Gastroesophageal sphincter (tissue), 3 donors: Measurements from ENCODE around the gene RILPL2.
"Not testable (repeated sequence)": the region's sequence is repeated elsewhere in the genome, so short reads cannot be mapped to it uniquely, and the experiment has no call there.

Experiments used
- EP300 ChIP-seq: sonication (generic); formaldehyde crosslinking; IDR thresholded peaks from one replicate; pipeline ENCODE4 v1.6.1; 2017; ENCODE audit warnings: antibody characterized with exemption, mild to moderate bottlenecking
- POLR2A ChIP-seq, 2 donors: fragments of 450-650 bp; IDR thresholded peaks; one replicate each; pipeline ENCODE4 v1.6.1; 2017; ENCODE audit warnings: antibody characterized with exemption in 2 of 2, mild to moderate bottlenecking in 2 of 2, moderate library complexity in 1 of 2
- TF ChIP-seq, protein P1 (sequence below), 4 experiments: fragments of 200-600 bp in 2 of 4; fragments of 450-650 bp in 2 of 4; sonication (generic) in 1 of 4; IDR thresholded peaks; one replicate each; pipeline ENCODE4 v1.5.1; 2017 to 2019; ENCODE audit warnings: antibody characterized with exemption in 4 of 4, mild to moderate bottlenecking in 2 of 4, moderate library complexity in 2 of 4

DNA sequence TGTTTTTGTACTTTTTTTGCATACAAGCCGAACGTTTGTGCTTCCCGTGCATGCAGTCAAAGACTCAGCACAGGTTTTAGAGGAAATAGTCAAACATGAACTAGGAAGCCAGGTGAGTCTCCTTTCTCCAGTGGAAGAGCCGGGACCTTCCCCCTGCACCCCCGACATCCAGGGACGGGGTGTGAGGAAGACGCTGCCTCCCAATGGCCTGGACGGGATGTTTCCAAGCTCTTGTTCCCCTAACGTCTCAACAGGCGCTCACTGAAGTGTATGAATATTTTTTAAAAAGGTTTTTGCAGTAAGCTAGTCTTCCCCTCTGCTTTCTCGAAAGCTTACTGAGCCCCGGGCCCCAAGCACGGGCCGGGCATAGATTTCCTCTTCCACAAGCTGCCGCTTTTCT lies 28.6 kb downstream of the RILPL2 start:
- TF ChIP-seq POLR2A (IDR thresholded peaks at IDR 0.05); EP300: not testable (repeated sequence)
- TF ChIP-seq, protein P1, sequence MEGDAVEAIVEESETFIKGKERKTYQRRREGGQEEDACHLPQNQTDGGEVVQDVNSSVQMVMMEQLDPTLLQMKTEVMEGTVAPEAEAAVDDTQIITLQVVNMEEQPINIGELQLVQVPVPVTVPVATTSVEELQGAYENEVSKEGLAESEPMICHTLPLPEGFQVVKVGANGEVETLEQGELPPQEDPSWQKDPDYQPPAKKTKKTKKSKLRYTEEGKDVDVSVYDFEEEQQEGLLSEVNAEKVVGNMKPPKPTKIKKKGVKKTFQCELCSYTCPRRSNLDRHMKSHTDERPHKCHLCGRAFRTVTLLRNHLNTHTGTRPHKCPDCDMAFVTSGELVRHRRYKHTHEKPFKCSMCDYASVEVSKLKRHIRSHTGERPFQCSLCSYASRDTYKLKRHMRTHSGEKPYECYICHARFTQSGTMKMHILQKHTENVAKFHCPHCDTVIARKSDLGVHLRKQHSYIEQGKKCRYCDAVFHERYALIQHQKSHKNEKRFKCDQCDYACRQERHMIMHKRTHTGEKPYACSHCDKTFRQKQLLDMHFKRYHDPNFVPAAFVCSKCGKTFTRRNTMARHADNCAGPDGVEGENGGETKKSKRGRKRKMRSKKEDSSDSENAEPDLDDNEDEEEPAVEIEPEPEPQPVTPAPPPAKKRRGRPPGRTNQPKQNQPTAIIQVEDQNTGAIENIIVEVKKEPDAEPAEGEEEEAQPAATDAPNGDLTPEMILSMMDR (IDR thresholded peaks at IDR 0.05) = not testable (repeated sequence)
